HG03354 (cell line): ENCODE data around the gene COL13A1.

Source experiments
- ATAC-seq: cut with Tn5 transposase; IDR thresholded peaks from one replicate; pipeline ENCODE4 v1.9.1; 2021; ENCODE audit warnings: mild to moderate bottlenecking; ENCODE audit not compliant: unreplicated experiment, poor library complexity, severe bottlenecking

COL13A1 gene

GRCh38 chr10:69862882-69863530 is 61.3 kb downstream of the COL13A1 start:
- no peak for ATAC-seq

GRCh38 chr10:69863580-69863979 is 61.9 kb downstream of the COL13A1 start:
- ATAC-seq, result no peak

- no peak for ATAC-seq
These were observed 62.6 kb downstream of the COL13A1 start for GRCh38 chr10:69864321-69864720.

GRCh38 chr10:69865450-69865849 is 63.7 kb downstream of the COL13A1 start:
- ATAC-seq, result no peak

- no peak for ATAC-seq
These were observed 64.6 kb downstream of the COL13A1 start for GRCh38 chr10:69866246-69866687.

GRCh38 chr10:69866688-69867461 is 65.2 kb downstream of the COL13A1 start:
- no peak for ATAC-seq

GRCh38 chr10:69867699-69868558 is 66.2 kb downstream of the COL13A1 start:
- ATAC-seq, result no peak

GRCh38 chr10:69868821-69869220 is 67.1 kb downstream of the COL13A1 start:
- ATAC-seq, result no peak

- ATAC-seq, result no peak
These were observed 67.7 kb downstream of the COL13A1 start for GRCh38 chr10:69869291-69869961.

- ATAC-seq, result no peak
These were observed 68.9 kb downstream of the COL13A1 start for GRCh38 chr10:69870591-69870990.

GRCh38 chr10:69871074-69871473 is 69.4 kb downstream of the COL13A1 start:
- ATAC-seq, result no peak

- no peak for ATAC-seq
These were observed 70.6 kb downstream of the COL13A1 start for GRCh38 chr10:69872323-69872722.

GRCh38 chr10:69873135-69873639 is 71.5 kb downstream of the COL13A1 start:
- ATAC-seq, result no peak

- no peak for ATAC-seq
These were observed 72.7 kb downstream of the COL13A1 start for GRCh38 chr10:69874449-69874848.

- ATAC-seq, result no peak
These were observed 74.2 kb downstream of the COL13A1 start for GRCh38 chr10:69875856-69876255.

- no peak for ATAC-seq
These were observed 74.6 kb downstream of the COL13A1 start for GRCh38 chr10:69876286-69876685.

- ATAC-seq, result no peak
These were observed 75.2 kb downstream of the COL13A1 start for GRCh38 chr10:69876931-69877330.

GRCh38 chr10:69878038-69878437 is 76.3 kb downstream of the COL13A1 start:
- ATAC-seq, result no peak

GRCh38 chr10:69878951-69879350 is 77.2 kb downstream of the COL13A1 start:
- no peak for ATAC-seq
